Measurements from ENCODE around the gene ZNF768. TPM values are rescaled to one million over a fixed set of nuclear protein-coding genes. Genes with fewer than 3 reads are reported as not detected.

ZNF768 gene
- total and polyA plus RNA-seq, 2 of the 13 experiments (the other 11 are each of a cell fraction or from before 2014, with no cell fraction given): 26.7 to 34.4 TPM

DNA sequence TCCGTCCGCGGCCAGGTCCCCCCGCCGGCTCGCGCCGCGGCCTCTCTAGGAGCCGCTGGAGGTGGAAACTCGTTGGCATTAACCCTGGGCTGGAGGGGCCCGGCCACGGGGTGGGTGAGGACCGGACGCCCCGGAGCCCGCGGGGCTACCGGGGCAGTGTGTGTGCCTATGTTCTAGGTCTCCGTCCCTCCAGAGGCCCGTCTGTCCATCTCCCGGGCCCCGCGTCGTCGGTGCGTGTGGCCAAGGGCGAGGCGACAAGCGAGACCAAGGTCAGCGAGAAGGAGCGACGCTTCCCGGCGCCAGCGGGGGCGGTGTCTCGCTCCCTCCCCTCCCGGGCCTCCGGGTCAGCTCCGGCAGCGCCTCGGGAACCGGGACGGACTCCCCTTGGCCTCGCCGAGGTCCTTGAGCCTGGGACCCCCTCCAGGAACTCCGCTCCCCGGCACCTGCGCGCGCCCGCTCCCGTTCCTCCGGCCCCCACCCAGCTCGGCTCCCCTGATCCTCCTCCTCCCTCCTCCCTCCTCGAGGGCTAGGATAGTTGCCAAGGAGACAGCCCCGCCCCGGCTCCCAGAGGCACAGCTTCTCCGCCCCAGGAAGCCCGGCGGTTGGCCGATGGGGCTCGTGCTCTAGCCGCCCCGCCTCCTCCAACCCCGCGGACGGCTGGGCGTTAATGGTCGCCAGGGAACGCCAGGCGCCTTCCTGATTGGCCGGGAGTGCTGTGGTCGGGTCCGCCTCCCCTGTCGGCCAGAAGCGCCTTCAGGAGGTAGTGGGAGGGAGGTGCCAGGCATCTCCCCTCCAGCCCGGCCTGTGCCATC lies 663 bp upstream of the ZNF768 start (continued):
- peak; percentile 94 for TF ChIP-seq ZNF574 (CRISPR knock-in tag; IDR thresholded peaks at IDR 0.05)
- TF ChIP-seq ZNF138 (CRISPR knock-in tag; IDR thresholded peaks at IDR 0.05; ENCODE audit: low read depth): no peak
- TF ChIP-seq KLF12 (CRISPR knock-in tag; IDR thresholded peaks at IDR 0.05; ENCODE audit: borderline replicate concordance): peak; percentile 21; the same call in 1 of the 2 replicates
- peak; percentile 76 for TF ChIP-seq ZNF770 (CRISPR knock-in tag; IDR thresholded peaks at IDR 0.05)
- peak; percentile 59; the same call in 1 of the 2 replicates for TF ChIP-seq ZNF788 (CRISPR knock-in tag; IDR thresholded peaks at IDR 0.05; ENCODE audit: borderline replicate concordance)
- TF ChIP-seq TBP (CRISPR knock-in tag; IDR thresholded peaks at IDR 0.05): peak; percentile 49; the same call in 1 of the 2 replicates
- TF ChIP-seq ZHX2 (IDR thresholded peaks at IDR 0.05; ENCODE audit: low read depth): peak; percentile 65; the same call in 1 of the 2 replicates
- TF ChIP-seq ZHX2 (CRISPR knock-in tag; IDR thresholded peaks at IDR 0.05; ENCODE audit: borderline replicate concordance): no peak
- 0 out of 2 replicates have a peak, but pooled peaks have one; percentile 14 for TF ChIP-seq IRX3 (CRISPR knock-in tag; IDR thresholded peaks at IDR 0.05; ENCODE audit: borderline replicate concordance, low read depth)
- no peak for TF ChIP-seq NR2F6 (IDR thresholded peaks at IDR 0.05)
- peak; percentile 6; the same call in 1 of the 2 replicates for TF ChIP-seq NR2F6 (CRISPR knock-in tag; IDR thresholded peaks at IDR 0.05)
- 0 out of 2 replicates have a peak, but pooled peaks have one; percentile 19 for TF ChIP-seq CAMTA2 (CRISPR knock-in tag; IDR thresholded peaks at IDR 0.05; ENCODE audit: borderline replicate concordance)
- TF ChIP-seq CTCF (CRISPR knock-in tag; IDR thresholded peaks at IDR 0.05): peak; percentile 54
- TF ChIP-seq HMG20B (CRISPR knock-in tag; conservative IDR thresholded peaks at IDR 0.05): 0 out of 2 replicates have a peak, but pooled peaks have one; percentile 20
- TF ChIP-seq ZNF746 (CRISPR knock-in tag; IDR thresholded peaks at IDR 0.05): peak; percentile 70; the same call in 1 of the 2 replicates
- peak; percentile 91 for TF ChIP-seq KDM2A (CRISPR knock-in tag; IDR thresholded peaks at IDR 0.05; ENCODE audit: borderline replicate concordance, low read depth)

All from HepG2 (cell line).